ENCODE results near the gene SNED1.

- no peak for TF ChIP-seq CTCF (IDR thresholded peaks at IDR 0.05)
- no peak for TF ChIP-seq EZH2phosphoT487 (IDR thresholded peaks at IDR 0.05)
Observed at GRCh38 chr2:240999873-241000541, 1.6 kb downstream of the SNED1 start.
